Measurements from ENCODE around the gene RTL5.

Gene RTL5

GRCh38 chrX:72130156-72130761, 1.5 kb downstream of the RTL5 start:
- DNase-seq = no peak

- DNase-seq = no peak
These were observed 2.1 kb downstream of the RTL5 start for GRCh38 chrX:72129661-72130060.

GRCh38 chrX:72128881-72129280, 2.8 kb downstream of the RTL5 start:
- no peak for DNase-seq

- no peak for DNase-seq
These were observed 3.4 kb downstream of the RTL5 start for GRCh38 chrX:72128183-72128834.

- no peak for DNase-seq
These were observed 4.4 kb downstream of the RTL5 start for GRCh38 chrX:72127332-72127731.

GRCh38 chrX:72126539-72127140, 5.1 kb downstream of the RTL5 start:
- DNase-seq = peak; percentile 4 to 87 (median 56)

GRCh38 chrX:72126048-72126415, 5.7 kb downstream of the RTL5 start:
- no peak for DNase-seq

GRCh38 chrX:72125331-72126047, 6.2 kb downstream of the RTL5 start:
- DNase-seq = no peak

GRCh38 chrX:72124540-72125201, 7.0 kb downstream of the RTL5 start:
- DNase-seq = no peak

- peak in 5 of 56 donors; percentile 1 to 17 (median 4) for DNase-seq
These were observed 8.1 kb downstream of the RTL5 start for GRCh38 chrX:72123471-72124185.

- no peak for DNase-seq
These were observed 8.9 kb downstream of the RTL5 start for GRCh38 chrX:72122621-72123337.

- DNase-seq = peak in 19 of 56 donors; percentile 0 to 21 (median 4)
These were observed 10.3 kb downstream of the RTL5 start for GRCh38 chrX:72121383-72121782.

- DNase-seq = no peak
These were observed 10.9 kb downstream of the RTL5 start for GRCh38 chrX:72120837-72121236.

GRCh38 chrX:72117636-72118210, 14.0 kb downstream of the RTL5 start:
- DNase-seq = no peak

- no peak for DNase-seq
These were observed 16.3 kb downstream of the RTL5 start for GRCh38 chrX:72115380-72115779.

GRCh38 chrX:72114807-72115206, 16.9 kb downstream of the RTL5 start:
- DNase-seq = no peak

GRCh38 chrX:72114306-72114705, 17.4 kb downstream of the RTL5 start:
- DNase-seq = no peak

- no peak for DNase-seq
These were observed 18.3 kb downstream of the RTL5 start for GRCh38 chrX:72113461-72113860.

GRCh38 chrX:72110876-72111708, 20.6 kb downstream of the RTL5 start:
- DNase-seq = no peak

Measured in amygdala (tissue), 56 donors.